PFSK-1 (cell line): ENCODE data around the gene CATSPER1.

ENCODE experiments used
- POLR2AphosphoS5 ChIP-seq: IDR thresholded peaks from 2 replicates; pipeline ENCODE4 v1.6.1; 2012; ENCODE audit warnings: low read depth, mild to moderate bottlenecking, control low read depth, low read length, moderate library complexity
- SIN3A ChIP-seq: IDR thresholded peaks from 2 replicates; pipeline ENCODE4 v1.6.1; 2012; ENCODE audit warnings: mild to moderate bottlenecking, low read length, moderate library complexity, borderline replicate concordance; ENCODE audit not compliant: insufficient read depth
- TAF1 ChIP-seq: IDR thresholded peaks from 2 replicates; pipeline ENCODE4 v1.6.1; 2012; ENCODE audit warnings: low read length, control low read depth, borderline replicate concordance; ENCODE audit not compliant: insufficient read depth
- TF ChIP-seq, protein P1 (sequence below), 2 experiments: IDR thresholded peaks; 2 replicates each; pipeline versions ENCODE4 v1.6.1 to v1.8.0; 2011 to 2012; ENCODE audit warnings: low read depth in 2 of 2, low read length in 2 of 2, control low read depth in 1 of 2, inconsistent platforms in 1 of 2, mild to moderate bottlenecking in 1 of 2, moderate library complexity in 1 of 2; ENCODE audit not compliant: insufficient read depth in 1 of 2

DNA sequence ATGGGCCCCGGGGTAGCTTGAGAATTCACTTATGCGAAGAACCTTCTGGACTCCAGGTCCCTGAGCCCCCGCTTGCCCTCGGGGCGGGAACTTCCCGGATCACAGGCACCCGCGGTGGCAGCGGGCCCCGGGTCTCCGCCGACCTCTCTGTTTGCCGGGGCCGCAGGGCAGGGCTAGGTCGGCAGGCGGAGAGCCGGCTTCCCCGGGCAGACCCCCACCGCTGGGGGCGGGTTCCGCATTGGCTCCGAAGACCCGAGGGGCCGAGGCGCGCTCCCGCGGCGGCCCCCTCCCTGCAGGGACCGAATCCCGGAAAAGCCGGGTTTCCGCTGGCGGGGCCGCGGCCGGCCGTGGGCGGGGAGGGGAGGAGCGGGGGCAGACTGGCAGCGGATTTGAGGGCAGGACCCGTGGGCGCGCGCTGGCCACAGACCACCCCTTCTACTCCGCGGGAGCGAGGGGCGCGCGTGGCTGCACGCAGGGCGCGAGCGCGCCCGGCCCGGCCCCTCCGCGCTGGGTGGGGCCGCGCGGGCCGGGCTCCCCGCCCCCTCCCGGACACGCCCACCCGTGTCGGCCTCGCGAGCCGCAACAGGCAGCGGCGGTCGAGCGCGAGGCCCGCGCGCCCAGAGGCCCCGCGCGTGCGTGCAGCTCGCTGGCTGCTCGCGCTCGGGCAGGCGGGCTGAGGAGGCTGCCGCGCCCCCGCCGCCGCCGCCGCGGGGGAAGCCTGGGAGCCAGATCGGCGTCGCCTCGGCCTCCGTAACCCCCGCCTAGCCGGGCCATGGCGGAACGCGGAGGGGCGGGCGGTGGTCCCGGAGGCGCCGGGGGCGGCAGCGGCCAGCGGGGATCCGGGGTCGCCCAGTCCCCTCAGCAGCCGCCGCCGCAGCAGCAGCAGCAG is 43.7 kb upstream of the CATSPER1 start, which contains the start of gene PACS1:
- peak; percentile 63 for TF ChIP-seq POLR2AphosphoS5
- no peak for TF ChIP-seq TAF1
- TF ChIP-seq SIN3A: no peak
- TF ChIP-seq, protein P1, sequence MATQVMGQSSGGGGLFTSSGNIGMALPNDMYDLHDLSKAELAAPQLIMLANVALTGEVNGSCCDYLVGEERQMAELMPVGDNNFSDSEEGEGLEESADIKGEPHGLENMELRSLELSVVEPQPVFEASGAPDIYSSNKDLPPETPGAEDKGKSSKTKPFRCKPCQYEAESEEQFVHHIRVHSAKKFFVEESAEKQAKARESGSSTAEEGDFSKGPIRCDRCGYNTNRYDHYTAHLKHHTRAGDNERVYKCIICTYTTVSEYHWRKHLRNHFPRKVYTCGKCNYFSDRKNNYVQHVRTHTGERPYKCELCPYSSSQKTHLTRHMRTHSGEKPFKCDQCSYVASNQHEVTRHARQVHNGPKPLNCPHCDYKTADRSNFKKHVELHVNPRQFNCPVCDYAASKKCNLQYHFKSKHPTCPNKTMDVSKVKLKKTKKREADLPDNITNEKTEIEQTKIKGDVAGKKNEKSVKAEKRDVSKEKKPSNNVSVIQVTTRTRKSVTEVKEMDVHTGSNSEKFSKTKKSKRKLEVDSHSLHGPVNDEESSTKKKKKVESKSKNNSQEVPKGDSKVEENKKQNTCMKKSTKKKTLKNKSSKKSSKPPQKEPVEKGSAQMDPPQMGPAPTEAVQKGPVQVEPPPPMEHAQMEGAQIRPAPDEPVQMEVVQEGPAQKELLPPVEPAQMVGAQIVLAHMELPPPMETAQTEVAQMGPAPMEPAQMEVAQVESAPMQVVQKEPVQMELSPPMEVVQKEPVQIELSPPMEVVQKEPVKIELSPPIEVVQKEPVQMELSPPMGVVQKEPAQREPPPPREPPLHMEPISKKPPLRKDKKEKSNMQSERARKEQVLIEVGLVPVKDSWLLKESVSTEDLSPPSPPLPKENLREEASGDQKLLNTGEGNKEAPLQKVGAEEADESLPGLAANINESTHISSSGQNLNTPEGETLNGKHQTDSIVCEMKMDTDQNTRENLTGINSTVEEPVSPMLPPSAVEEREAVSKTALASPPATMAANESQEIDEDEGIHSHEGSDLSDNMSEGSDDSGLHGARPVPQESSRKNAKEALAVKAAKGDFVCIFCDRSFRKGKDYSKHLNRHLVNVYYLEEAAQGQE (IDR thresholded peaks at IDR 0.05; ENCODE audit: insufficient read depth in 1 of 2, low read depth in 2 of 2, low read length in 2 of 2): no peak
